Fibroblast of mammary gland (primary cell): ENCODE results near the gene SEMA4F.
A peak's percentile ranks its signal among the peaks of the same experiment; 100 is the strongest.

Source experiments
- DNase-seq: peaks from one replicate; pipeline ENCODE4 v3.0.0-alpha.2; 2010; ENCODE audit warnings: low read depth
- H3K4me3 ChIP-seq: 2 replicates; pipeline ENCODE4 v1.5.1; 2011; ENCODE audit warnings: low read depth, mild to moderate bottlenecking, low read length, moderate library complexity; ENCODE audit not compliant: control insufficient read depth
- TF ChIP-seq, protein P1 (sequence below): conservative IDR thresholded peaks from 2 replicates; pipeline ENCODE4 v1.5.1; 2011; ENCODE audit warnings: low read depth, low read length, inconsistent platforms; ENCODE audit not compliant: control insufficient read depth, insufficient read depth

The SEMA4F gene

DNA sequence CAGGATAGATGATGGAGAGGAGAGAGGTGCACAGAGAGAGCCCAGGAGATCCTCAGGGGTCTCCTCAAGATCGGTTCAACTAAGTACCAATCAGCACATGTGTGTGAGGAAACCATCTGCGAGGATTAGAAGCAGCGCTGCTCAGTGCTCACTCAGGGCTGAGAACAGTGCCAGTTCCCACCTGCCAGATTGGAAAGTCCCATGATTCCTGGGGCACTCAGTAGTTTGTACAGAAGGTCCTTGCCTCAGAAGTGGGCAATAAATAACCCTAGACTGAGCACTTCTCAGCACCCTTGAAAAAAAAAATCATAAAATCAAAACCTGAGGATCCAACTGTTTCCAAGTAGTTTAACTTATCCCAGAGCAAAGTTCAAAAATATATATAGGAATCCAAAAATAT is 53.8 kb downstream of the SEMA4F start:
- H3K4me3 ChIP-seq = no peak overlapping the region
- no peak for DNase-seq
- TF ChIP-seq, protein P1, sequence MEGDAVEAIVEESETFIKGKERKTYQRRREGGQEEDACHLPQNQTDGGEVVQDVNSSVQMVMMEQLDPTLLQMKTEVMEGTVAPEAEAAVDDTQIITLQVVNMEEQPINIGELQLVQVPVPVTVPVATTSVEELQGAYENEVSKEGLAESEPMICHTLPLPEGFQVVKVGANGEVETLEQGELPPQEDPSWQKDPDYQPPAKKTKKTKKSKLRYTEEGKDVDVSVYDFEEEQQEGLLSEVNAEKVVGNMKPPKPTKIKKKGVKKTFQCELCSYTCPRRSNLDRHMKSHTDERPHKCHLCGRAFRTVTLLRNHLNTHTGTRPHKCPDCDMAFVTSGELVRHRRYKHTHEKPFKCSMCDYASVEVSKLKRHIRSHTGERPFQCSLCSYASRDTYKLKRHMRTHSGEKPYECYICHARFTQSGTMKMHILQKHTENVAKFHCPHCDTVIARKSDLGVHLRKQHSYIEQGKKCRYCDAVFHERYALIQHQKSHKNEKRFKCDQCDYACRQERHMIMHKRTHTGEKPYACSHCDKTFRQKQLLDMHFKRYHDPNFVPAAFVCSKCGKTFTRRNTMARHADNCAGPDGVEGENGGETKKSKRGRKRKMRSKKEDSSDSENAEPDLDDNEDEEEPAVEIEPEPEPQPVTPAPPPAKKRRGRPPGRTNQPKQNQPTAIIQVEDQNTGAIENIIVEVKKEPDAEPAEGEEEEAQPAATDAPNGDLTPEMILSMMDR = no peak

DNA sequence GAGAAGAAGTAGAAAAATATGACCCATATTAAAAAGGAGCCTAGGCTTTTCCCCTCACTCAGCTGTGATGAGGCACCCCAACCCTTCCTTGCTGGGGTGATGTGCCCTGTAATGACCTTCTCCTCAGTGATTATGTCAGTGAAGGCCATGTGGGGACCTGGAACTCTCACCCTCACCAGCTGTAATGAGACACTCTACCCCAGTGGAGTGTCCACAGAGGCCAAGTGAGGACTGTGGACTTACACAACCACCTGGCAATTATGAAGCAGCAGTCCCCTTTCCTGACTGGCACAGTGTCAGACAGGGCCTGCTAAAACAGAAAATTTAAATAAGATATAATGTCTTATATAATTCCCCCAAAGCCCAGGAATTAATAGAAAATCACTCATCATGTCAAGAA is 54.2 kb downstream of the SEMA4F start:
- DNase-seq = no peak
- TF ChIP-seq, protein P1 = no peak
- H3K4me3 ChIP-seq = no peak overlapping the region

DNA sequence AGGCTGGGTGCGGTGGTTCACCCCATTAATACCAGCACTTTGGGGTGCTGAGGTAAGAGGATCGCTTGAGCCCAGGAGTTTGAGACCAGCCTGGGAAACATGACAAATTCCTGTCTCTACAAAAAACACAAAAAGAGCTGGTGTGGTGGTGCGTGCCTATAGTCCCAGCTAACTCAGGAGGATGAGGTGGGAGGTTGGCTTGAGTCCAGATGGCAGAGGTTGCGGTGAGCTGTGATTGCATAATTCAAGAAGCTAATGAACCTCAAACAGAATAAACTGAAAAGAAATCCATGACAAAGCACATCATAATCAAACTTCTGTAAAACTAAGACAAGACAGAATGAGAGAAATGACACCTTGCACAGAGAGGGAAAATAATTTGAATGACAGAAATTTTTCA is 54.8 kb downstream of the SEMA4F start:
- DNase-seq = peak; percentile 73
- H3K4me3 ChIP-seq = no peak overlapping the region
- TF ChIP-seq, protein P1 = no peak

DNA sequence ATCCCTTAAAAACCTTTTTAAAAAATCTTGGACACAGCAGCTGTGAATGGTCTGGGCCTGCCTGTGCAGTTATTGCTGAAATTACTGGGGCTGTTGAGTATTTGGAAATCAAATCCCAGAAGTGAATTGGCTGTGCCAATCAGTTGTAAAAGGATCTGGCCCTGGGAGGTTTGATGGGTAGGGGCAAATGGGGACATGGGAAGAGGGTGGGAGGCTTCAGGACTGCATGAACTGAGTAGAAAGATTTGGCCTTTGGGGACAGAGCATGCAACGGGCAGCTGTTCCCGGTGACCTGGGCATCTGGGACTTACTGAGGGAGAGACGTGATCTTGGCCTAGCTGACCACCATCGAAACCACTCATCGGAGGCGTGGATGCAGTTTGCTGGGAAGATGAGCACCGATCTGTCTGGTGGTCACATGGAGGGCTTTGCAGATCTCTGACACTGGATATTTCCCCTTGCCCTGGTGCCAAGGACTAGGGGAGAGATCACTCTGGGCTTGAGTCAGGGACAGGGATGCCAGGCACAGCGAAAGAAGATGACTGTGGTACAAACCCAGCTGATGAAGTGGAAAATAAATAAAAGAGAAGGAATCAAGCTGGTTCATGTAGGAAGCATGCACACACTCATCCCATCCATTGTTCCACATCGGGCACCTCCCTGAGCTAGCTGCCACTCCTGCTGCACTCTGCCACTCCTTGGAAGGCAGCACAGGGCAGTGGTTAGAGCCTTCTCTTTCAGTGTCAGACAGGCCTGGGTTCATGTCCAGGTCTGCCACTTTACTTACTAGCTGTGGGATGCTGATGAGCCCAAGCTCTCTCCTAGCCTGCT is 58.4 kb downstream of the SEMA4F start:
- DNase-seq = no peak
- TF ChIP-seq, protein P1 = no peak

DNA sequence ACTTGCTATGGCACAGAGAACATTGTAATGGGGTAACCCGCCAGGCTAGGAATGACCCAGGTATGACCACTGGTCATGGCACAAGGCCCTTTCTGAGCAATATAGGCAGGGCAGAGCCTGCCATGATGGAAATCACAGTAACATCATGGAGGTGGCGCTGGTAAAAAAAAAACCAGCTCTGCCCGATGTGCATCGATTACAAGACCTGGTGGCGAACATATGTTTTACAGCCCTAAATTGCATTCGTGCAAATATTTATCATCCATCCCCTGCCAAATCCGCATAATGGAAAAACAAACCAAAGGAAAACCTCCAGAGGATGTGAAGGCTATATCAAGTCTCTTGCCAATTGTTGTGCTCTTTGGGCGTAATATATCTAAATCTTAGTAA is 60.6 kb downstream of the SEMA4F start:
- TF ChIP-seq, protein P1 = no peak
- no peak for DNase-seq
- no peak overlapping the region for H3K4me3 ChIP-seq

More for the DNA sequence above, 58.4 kb downstream of the SEMA4F start:
- H3K4me3 ChIP-seq = no peak overlapping the region

DNA sequence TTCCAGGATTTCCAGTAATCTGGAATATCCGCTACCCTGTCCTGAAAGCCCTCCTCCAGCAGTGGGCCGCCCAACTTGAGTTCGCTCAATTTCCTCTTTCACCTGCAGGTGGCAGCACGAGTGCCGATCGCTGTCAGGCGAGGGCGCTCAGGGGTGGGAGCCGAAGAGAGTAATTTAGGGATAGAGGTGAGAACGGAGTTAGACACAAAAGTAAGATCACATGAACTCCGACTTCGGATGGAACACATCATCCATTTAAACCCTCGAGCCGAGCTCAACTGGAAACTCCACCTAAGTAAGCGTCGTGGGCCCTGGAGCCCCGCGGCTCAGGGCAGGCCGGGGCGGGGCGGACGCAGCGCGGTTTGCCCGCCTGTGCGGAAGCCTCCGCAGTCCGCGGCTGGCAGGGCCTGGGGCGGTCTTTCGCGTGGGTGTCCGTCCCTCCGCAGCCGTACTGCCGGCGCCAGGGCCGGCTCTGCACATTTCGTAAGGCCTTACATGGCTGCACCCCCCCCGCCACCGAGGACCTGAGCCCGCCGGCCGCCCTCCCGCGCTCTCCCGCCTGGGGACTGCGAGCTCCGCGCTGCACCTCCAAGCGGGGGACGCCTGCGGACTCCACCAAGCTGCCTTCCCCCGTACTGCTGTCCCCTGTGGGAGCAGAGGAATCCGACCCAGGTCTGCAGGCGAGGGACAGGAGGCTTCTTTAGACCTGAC is 61.2 kb downstream of the SEMA4F start:
- TF ChIP-seq, protein P1 = peak; percentile 81
- peak; percentile 73 for DNase-seq
- H3K4me3 ChIP-seq = peak overlapping the region; percentile 52

DNA sequence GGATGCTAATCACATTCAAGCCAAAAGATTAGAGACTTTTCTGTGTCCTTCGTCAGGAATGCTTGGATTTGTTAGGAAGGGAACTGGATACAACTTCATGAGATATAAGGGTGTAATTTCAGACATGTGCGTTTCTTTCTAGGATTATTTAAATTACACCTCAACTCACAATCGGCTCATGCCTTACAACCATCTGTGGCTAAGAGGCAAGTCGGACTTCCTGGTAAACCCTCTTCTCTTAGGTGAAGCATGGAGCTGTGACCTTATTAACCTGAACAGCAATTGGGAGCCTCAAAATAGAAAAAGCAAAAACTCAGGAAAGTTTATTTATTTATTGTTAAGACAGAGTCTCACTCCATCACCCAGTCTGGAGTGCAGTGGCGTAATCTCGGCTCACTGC is 61.8 kb downstream of the SEMA4F start:
- H3K4me3 ChIP-seq = peak overlapping the region; percentile 52
- TF ChIP-seq, protein P1 = no peak
- no peak for DNase-seq
